Calu3 (cell line): ENCODE measurements around the gene FZD10. TPM values are rescaled to one million over a fixed set of nuclear protein-coding genes. Genes with fewer than 3 reads are reported as not detected.

Experiments
- BruUV-seq: library from RNA; stranded (reverse); fragments of 400-500 nt; replicated peaks from 2 replicates; lab custom pipeline; 2021; lab: Mats Ljungman, UMichigan
- CTCF ChIA-PET: fragments of 300-600 bp; sonication (Branson Sonifier 250); formaldehyde crosslinking; loops from one replicate; lab custom pipeline; 2022; ENCODE audit warnings: antibody characterized with exemption; lab: Charles Lee
- DNase-seq: peaks from one replicate; pipeline ENCODE4 v3.0.0; 2022
- H3K27ac Mint-ChIP-seq: one replicate; pipeline ENCODE4 v1.8.0; 2022; ENCODE audit warnings: mixed read lengths; ENCODE audit not compliant: unreplicated experiment
- H3K27me3 Mint-ChIP-seq: one replicate; pipeline ENCODE4 v1.8.0; 2022; ENCODE audit warnings: mixed read lengths; ENCODE audit not compliant: unreplicated experiment
- H3K36me3 Mint-ChIP-seq: one replicate; pipeline ENCODE4 v1.8.0; 2022; ENCODE audit warnings: mild to moderate bottlenecking, moderate library complexity, mixed read lengths; ENCODE audit not compliant: insufficient read depth, unreplicated experiment
- H3K4me1 Mint-ChIP-seq: one replicate; pipeline ENCODE4 v1.8.0; 2022; ENCODE audit warnings: mild to moderate bottlenecking, low read depth, mixed read lengths; ENCODE audit not compliant: unreplicated experiment
- H3K4me3 Mint-ChIP-seq: one replicate; pipeline ENCODE4 v1.8.0; 2022; ENCODE audit warnings: mild to moderate bottlenecking, low read depth, moderate library complexity, mixed read lengths; ENCODE audit not compliant: unreplicated experiment
- H3K9me3 Mint-ChIP-seq: one replicate; pipeline ENCODE4 v1.8.0; 2022; ENCODE audit warnings: low read depth, mixed read lengths; ENCODE audit not compliant: unreplicated experiment
- intact Hi-C: fragments of 100-400 bp; cut with micrococcal nuclease; formaldehyde crosslinking; loops from one replicate; pipeline ENCODE4 v1.10.0; 2022; ENCODE audit not compliant: unreplicated experiment
- total RNA-seq: library from RNA; stranded (reverse); gene quantifications from 2 replicates; pipeline ENCODE4 v1.2.3, GENCODE V29; 2022
- TF ChIP-seq, protein P1 (sequence below): fragments of 200-600 bp; IDR thresholded peaks from one replicate; pipeline ENCODE4 v1.8.0; 2022; ENCODE audit warnings: antibody characterized with exemption; ENCODE audit not compliant: unreplicated experiment

Gene FZD10
- total RNA-seq, 1 experiment from 2014 or later, result not detected

- no peaks in the 10 kb centered on the region for H3K27me3 Mint-ChIP-seq
- no peaks in the 10 kb centered on the region for H3K36me3 Mint-ChIP-seq
- CTCF ChIA-PET, result no interaction called here
- H3K4me1 Mint-ChIP-seq, result no peaks in the 10 kb centered on the region
- BruUV-seq, result no TSS peak
- intact Hi-C loops, result no loop called here
- no peak for DNase-seq
- no peak overlapping the region for H3K4me3 Mint-ChIP-seq
- peaks cover 6% of the 10 kb centered on the region for H3K9me3 Mint-ChIP-seq
- TF ChIP-seq, protein P1, sequence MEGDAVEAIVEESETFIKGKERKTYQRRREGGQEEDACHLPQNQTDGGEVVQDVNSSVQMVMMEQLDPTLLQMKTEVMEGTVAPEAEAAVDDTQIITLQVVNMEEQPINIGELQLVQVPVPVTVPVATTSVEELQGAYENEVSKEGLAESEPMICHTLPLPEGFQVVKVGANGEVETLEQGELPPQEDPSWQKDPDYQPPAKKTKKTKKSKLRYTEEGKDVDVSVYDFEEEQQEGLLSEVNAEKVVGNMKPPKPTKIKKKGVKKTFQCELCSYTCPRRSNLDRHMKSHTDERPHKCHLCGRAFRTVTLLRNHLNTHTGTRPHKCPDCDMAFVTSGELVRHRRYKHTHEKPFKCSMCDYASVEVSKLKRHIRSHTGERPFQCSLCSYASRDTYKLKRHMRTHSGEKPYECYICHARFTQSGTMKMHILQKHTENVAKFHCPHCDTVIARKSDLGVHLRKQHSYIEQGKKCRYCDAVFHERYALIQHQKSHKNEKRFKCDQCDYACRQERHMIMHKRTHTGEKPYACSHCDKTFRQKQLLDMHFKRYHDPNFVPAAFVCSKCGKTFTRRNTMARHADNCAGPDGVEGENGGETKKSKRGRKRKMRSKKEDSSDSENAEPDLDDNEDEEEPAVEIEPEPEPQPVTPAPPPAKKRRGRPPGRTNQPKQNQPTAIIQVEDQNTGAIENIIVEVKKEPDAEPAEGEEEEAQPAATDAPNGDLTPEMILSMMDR, result no peak
- no peak overlapping the region for H3K27ac Mint-ChIP-seq
Measured at GRCh38 chr12:130145731-130146130, 16.5 kb upstream of the FZD10 start.

GRCh38 chr12:130146176-130146931 is 15.9 kb upstream of the FZD10 start:
- TF ChIP-seq, protein P1, result no peak
- no TSS peak for BruUV-seq
- CTCF ChIA-PET, result interaction anchor here (0.7 kb wide), 1 partner anchor 132 kb away, joined by 3 read pairs; no protein-coding TSS in a partner anchor
- Mint-ChIP-seq H3K27me3 (no peaks in the 10 kb centered on the region), H3K27ac (no peak overlapping the region), H3K36me3 (no peaks in the 10 kb centered on the region), H3K4me3 (no peak overlapping the region), H3K4me1 (no peaks in the 10 kb centered on the region), H3K9me3 (peaks cover 6% of the 10 kb centered on the region)
- intact Hi-C loops, result no loop called here
- DNase-seq, result no peak

DNA sequence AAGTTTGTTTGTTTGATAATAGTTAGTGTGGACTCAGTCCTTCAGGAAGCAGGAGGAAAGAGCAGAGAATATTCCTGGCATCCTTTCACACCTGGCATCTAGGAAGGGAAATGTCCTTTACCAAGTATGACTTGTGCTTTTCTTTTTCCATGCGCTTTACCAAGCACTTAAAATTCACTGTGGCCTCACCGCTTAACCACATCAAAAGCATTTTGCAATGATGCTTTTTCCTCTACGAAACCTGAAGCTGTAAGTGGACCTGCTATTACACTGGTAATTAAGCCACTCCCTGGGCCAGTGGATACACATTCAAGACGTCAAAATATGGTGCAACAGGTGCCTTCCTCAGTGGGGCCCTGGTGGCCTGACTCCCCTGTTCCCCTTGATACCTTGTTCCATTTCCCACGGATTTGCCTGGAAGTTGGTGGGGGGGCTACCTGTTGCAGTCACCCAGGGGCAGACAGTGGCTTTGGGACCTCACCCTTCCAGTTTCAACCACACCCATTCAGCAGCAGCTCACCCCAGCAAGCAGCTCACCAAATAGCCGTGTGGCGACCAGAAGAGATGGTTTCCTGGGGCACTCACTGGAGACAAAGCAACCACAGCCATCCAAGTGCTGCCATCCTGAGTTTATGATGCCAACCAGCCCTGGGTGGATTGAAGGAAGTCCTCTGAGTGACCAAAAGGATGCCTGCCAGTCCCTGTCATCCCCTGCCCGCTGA is 14.2 kb upstream of the FZD10 start:
- Mint-ChIP-seq H3K27ac (no peak overlapping the region), H3K4me1 (no peaks in the 10 kb centered on the region), H3K9me3 (peaks cover 6% of the 10 kb centered on the region), H3K36me3 (no peaks in the 10 kb centered on the region), H3K4me3 (no peak overlapping the region), H3K27me3 (no peaks in the 10 kb centered on the region)
- intact Hi-C loops, result no loop called here
- TF ChIP-seq, protein P1, result no peak
- no TSS peak for BruUV-seq
- no peak for DNase-seq
- CTCF ChIA-PET, result no interaction called here

GRCh38 chr12:130151846-130152245 is 10.4 kb upstream of the FZD10 start:
- TF ChIP-seq, protein P1, result no peak
- no peak overlapping the region for H3K4me3 Mint-ChIP-seq
- H3K27me3 Mint-ChIP-seq, result no peaks in the 10 kb centered on the region
- DNase-seq, result no peak
- no peaks in the 10 kb centered on the region for H3K36me3 Mint-ChIP-seq
- no TSS peak for BruUV-seq
- no peaks in the 10 kb centered on the region for H3K4me1 Mint-ChIP-seq
- H3K27ac Mint-ChIP-seq, result no peak overlapping the region
- H3K9me3 Mint-ChIP-seq, result peaks cover 18% of the 10 kb centered on the region
- CTCF ChIA-PET, result no interaction called here
- intact Hi-C loops, result no loop called here
